ENCODE measurements around the gene RAB2B.
"Not testable (repeated sequence)": the region's sequence is repeated elsewhere in the genome, so short reads cannot be mapped to it uniquely, and the experiment has no call there.

RAB2B gene

GRCh38 chr14:21494902-21495762, 18.4 kb upstream of the RAB2B start:
- no peak for DNase-seq (ENCODE audit: low read depth, low spot score)

- no peak for DNase-seq (ENCODE audit: low read depth, low spot score)
These were observed 9.9 kb upstream of the RAB2B start for GRCh38 chr14:21486640-21487087.

GRCh38 chr14:21476523-21476924, 235 bp downstream of the RAB2B start:
- peak; percentile 71 for DNase-seq (ENCODE audit: low read depth, low spot score)

GRCh38 chr14:21475767-21476522, 814 bp downstream of the RAB2B start:
- no peak for DNase-seq (ENCODE audit: low read depth, low spot score)

DNA sequence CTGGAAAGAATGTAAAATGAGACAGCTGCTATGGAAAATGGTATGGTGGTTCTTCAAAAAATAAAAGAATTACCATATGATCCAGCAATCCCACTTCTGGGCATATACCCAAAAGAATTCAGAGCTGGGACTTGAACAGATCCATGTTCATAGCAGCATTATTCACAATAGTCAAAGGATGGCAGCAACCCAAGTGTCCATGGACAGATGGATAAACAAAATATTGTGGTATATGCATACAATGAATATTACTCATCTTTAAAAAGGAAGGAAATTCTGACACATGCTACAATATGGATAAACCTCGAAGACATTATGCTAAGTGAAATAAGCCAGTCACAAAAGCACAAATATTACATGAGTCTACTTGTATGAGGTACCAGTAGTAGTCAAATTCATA, 9.1 kb downstream of the RAB2B start:
- DNase-seq (ENCODE audit: low read depth, low spot score) = no peak

DNA sequence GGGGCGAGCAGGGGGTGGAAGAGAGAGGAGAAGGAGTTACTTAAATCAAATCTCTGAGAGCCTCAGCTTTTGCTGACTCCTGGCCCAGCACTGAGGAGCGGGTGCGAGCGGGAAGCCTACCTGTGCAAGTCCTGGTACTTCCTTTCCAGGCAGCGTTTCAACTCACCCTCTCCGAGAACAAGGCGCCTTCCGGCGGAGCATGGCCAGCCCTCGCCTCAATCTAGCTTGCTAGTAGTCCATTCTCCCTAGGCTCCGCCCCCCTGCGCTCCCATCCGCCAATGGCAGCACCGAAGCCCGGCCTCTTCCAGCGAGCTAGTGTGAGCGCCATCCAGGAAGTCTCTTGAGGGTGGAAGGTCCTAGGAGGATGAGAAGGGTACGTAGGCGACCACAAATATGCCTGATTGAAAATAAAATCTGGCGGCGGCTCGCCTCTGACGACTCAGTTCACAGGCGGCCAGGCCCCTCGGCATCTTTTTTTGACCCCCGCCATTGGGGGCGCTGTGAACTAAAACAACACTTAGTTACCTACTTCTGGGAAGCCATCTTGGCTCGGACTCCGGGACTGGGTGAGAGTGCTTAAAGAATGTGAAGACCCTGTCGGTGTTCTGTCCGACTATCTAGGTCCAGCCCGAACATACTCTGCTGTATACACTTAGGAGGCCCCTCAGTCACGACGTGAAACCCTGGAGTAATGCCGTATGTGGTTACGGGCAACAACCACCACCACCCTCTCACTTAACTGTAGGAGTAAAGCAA, 20.7 kb downstream of the RAB2B start, which contains the start of gene CHD8:
TSS of gene CHD8 (minus strand) at position 212 of the 756 bp plus-strand sequence. CDS start 24,480 bp downstream, outside the sequence.
- DNase-seq (ENCODE audit: low read depth, low spot score) = peak; percentile 100

DNA sequence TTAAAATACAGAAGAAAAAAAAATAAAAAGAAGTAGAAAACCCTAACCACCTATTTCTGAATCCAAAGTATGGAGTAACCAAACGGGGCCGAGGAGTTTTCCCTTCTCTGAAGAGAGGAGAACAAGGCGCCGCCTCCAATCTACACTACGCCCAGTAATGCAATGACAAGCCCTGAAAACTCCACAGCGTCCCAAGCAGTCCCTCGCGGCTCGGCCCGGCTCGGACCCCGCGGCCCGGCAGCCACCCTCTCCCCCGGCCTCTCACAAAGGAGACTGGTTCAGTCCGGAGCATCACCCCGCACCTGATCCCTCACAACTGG, 21.2 kb downstream of the RAB2B start:
- no peak for DNase-seq (ENCODE audit: low read depth, low spot score)

DNA sequence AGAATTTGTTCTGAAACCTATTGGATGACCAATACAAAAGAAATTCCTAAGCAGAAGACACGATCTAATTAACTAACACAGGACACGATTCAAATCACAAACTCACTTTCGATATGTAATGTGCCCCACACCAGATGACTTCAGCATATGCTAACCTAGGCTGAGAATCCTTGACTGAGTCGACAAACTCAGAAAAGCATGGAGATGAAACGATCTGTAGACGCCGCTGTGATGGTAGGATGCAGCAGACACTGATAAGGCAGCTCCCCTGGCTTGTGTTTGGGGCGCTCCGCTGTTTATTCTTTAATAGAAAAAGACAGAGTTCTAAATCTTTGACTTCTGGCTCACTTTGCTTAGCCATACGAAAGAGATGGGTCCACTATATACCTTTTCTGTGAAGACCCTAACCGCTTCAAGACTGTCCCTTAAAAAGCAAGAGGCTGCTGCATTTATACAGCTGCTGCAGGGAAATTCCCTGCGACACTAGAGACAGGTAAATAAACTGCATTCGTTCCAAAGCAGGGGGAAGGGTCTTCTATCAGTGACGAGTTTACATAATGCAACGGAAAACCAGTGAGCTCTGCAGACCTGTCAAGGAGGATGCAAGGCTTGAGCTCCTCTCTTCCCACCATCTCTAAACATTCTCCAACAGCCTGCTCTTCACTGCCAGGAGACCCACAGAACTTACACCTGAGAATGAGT, 21.8 kb downstream of the RAB2B start:
- DNase-seq (ENCODE audit: low read depth, low spot score) = no peak

GRCh38 chr14:21449899-21450216, 26.9 kb downstream of the RAB2B start:
- no peak for DNase-seq (ENCODE audit: low read depth, low spot score)

DNA sequence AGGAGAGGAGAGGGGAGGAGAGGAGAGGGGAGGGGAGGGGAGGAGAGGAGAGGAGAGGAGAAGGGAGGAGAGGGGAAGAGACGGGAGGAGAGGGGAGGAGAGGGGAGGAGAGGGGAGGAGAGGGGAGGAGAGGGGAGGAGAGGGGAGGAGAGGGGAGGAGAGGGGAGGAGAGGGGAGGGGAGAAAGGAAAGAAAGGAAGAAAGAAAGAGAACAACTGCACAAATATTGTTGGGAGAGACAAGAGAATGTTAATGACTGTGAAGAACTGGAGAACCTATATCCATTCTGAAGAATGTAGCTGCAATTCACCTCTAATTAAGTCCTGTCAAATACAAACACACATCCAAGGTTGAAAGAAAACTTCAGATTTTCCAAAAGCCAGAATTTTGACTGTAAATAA, 34.1 kb downstream of the RAB2B start:
- not testable (repeated sequence) for DNase-seq (ENCODE audit: low read depth, low spot score)

GRCh38 chr14:21440859-21441258, 35.9 kb downstream of the RAB2B start:
- DNase-seq (ENCODE audit: low read depth, low spot score) = no peak

- DNase-seq (ENCODE audit: low read depth, low spot score) = peak; percentile 100
These were observed 39.5 kb downstream of the RAB2B start for GRCh38 chr14:21437063-21437901.

DNA sequence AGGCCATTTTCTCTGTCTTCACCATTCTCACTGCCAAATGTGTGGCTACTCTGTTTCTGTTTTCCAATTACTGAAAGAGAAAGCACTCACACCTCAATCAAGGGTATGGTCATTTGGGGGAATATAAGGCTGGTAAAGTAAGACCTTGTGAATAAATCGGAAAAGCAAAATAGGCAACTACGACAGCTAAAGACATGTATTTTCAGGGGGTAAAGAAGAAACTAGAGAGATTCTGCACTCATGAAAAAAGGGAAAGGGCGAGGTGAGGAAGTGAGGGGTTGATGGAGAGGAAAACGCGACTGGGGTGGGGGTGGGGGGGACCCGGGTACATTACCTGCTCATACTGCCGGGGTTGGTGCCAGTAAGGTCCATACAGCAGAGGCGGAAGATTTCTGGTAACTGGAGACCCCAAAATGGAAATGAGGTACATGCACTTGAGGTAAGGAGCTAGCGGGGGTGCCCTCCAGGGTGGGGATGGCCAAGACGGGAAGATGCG, 40.1 kb downstream of the RAB2B start:
- no peak for DNase-seq (ENCODE audit: low read depth, low spot score)

GRCh38 chr14:21431126-21431525, 45.6 kb downstream of the RAB2B start:
- no peak for DNase-seq (ENCODE audit: low read depth, low spot score)

DNA sequence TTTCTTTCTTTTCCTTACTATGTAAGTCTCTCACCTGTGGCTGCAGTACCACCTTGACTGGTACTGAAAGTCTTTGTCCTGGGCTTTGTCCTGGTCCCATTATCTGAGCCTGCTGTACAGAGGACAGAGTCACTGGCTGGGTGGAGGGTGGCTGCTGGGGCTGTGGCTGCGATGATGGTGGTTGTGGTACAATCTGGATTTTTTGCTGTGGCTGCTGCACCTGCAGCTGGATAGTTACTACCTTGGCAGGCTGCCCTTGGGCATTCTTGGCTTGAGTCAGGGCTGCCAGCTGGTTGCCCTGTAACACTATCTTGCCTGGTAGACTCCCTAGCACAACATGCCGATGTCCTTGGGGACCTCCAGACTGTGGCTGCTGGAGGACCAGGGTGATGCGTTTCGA, 47.8 kb downstream of the RAB2B start:
- DNase-seq (ENCODE audit: low read depth, low spot score) = no peak

GRCh38 chr14:21426692-21427091, 50.1 kb downstream of the RAB2B start:
- no peak for DNase-seq (ENCODE audit: low read depth, low spot score)

GRCh38 chr14:21419528-21419927, 57.2 kb downstream of the RAB2B start:
- no peak for DNase-seq (ENCODE audit: low read depth, low spot score)

GRCh38 chr14:21415329-21415728, 61.4 kb downstream of the RAB2B start:
- no peak for DNase-seq (ENCODE audit: low read depth, low spot score)

- no peak for DNase-seq (ENCODE audit: low read depth, low spot score)
These were observed 62.6 kb downstream of the RAB2B start for GRCh38 chr14:21414137-21414631.

Data from activated CD4-positive, CD25-positive, alpha-beta regulatory T cell treated with anti-CD3 and anti-CD28 coated beads, Interleukin-2, amount 50 U/mL, for 16 hours (primary cell).